HG02610 (cell line): ENCODE measurements around the gene ARHGAP32.
A peak's percentile ranks its signal among the peaks of the same experiment; 100 is the strongest.

Experiments used
- ATAC-seq: cut with Tn5 transposase; IDR thresholded peaks from one replicate; pipeline ENCODE4 v1.9.1; 2021; ENCODE audit warnings: mild to moderate bottlenecking, moderate library complexity; ENCODE audit not compliant: unreplicated experiment

The ARHGAP32 gene

GRCh38 chr11:129117595-129118350, 74.4 kb downstream of the ARHGAP32 start:
- ATAC-seq = peak; percentile 60

- ATAC-seq = no peak
Measured at GRCh38 chr11:129115652-129116586, 76.2 kb downstream of the ARHGAP32 start.

- ATAC-seq = no peak
Measured at GRCh38 chr11:129109701-129110100, 82.4 kb downstream of the ARHGAP32 start.

GRCh38 chr11:129106788-129107187, 85.3 kb downstream of the ARHGAP32 start:
- no peak for ATAC-seq

- ATAC-seq = no peak
Measured at GRCh38 chr11:129102756-129103155, 89.4 kb downstream of the ARHGAP32 start.

GRCh38 chr11:129102225-129102624, 89.9 kb downstream of the ARHGAP32 start:
- no peak for ATAC-seq

- no peak for ATAC-seq
Measured at GRCh38 chr11:129093283-129093682, 98.8 kb downstream of the ARHGAP32 start.

GRCh38 chr11:129090056-129090455, 102.1 kb downstream of the ARHGAP32 start:
- no peak for ATAC-seq

- ATAC-seq = no peak
Measured at GRCh38 chr11:129089279-129089678, 102.8 kb downstream of the ARHGAP32 start.

- ATAC-seq = no peak
Measured at GRCh38 chr11:129086976-129087375, 105.1 kb downstream of the ARHGAP32 start.

GRCh38 chr11:129077191-129077590, 114.9 kb downstream of the ARHGAP32 start:
- no peak for ATAC-seq

GRCh38 chr11:129075757-129076156, 116.4 kb downstream of the ARHGAP32 start:
- no peak for ATAC-seq

- ATAC-seq = no peak
Measured at GRCh38 chr11:129067454-129067853, 124.7 kb downstream of the ARHGAP32 start.

GRCh38 chr11:129066229-129066628, 125.9 kb downstream of the ARHGAP32 start:
- no peak for ATAC-seq

GRCh38 chr11:129063118-129063517, 129.0 kb downstream of the ARHGAP32 start:
- no peak for ATAC-seq

- ATAC-seq = no peak
Measured at GRCh38 chr11:129061492-129062230, 130.5 kb downstream of the ARHGAP32 start.

- no peak for ATAC-seq
Measured at GRCh38 chr11:129056916-129057315, 135.2 kb downstream of the ARHGAP32 start.

GRCh38 chr11:129055196-129055595, 136.9 kb downstream of the ARHGAP32 start:
- no peak for ATAC-seq

GRCh38 chr11:129048911-129049310, 143.2 kb downstream of the ARHGAP32 start:
- no peak for ATAC-seq

- ATAC-seq = no peak
Measured at GRCh38 chr11:129045150-129045549, 147.0 kb downstream of the ARHGAP32 start.

GRCh38 chr11:129042503-129042902, 149.6 kb downstream of the ARHGAP32 start:
- no peak for ATAC-seq
